B cell (primary cell): ENCODE measurements around the gene NPPC.

Experiments
- EZH2 ChIP-seq: IDR thresholded peaks from 2 replicates; pipeline ENCODE4 v1.6.1; 2012; ENCODE audit warnings: borderline replicate concordance, low read depth, mild to moderate bottlenecking, moderate library complexity, low read length; ENCODE audit not compliant: insufficient read depth, poor library complexity, severe bottlenecking
- TF ChIP-seq, protein P1 (sequence below): fragments of 200-600 bp; IDR thresholded peaks from one replicate; pipeline ENCODE4 v1.8.0; 2022; ENCODE audit warnings: antibody characterized with exemption, mild to moderate bottlenecking

DNA sequence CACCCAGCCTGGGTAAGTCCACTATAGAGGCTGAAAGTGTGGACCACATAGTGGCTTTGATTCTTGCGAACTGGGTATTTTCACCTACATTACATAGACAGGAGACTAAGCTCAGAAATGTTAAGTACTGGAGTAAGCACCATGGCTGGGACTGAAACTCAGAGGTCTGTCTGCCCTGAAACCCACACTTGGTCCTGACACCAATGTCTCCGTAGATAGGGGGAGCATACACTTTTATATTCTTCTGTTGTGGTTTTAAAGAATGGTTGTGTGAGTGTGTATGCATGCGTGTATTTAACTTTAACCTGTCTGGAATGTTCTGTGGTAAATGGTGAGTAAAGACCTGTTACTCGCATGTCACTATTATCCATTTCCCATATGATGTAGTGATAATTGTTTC, 10.3 kb upstream of the NPPC start:
- TF ChIP-seq, protein P1, sequence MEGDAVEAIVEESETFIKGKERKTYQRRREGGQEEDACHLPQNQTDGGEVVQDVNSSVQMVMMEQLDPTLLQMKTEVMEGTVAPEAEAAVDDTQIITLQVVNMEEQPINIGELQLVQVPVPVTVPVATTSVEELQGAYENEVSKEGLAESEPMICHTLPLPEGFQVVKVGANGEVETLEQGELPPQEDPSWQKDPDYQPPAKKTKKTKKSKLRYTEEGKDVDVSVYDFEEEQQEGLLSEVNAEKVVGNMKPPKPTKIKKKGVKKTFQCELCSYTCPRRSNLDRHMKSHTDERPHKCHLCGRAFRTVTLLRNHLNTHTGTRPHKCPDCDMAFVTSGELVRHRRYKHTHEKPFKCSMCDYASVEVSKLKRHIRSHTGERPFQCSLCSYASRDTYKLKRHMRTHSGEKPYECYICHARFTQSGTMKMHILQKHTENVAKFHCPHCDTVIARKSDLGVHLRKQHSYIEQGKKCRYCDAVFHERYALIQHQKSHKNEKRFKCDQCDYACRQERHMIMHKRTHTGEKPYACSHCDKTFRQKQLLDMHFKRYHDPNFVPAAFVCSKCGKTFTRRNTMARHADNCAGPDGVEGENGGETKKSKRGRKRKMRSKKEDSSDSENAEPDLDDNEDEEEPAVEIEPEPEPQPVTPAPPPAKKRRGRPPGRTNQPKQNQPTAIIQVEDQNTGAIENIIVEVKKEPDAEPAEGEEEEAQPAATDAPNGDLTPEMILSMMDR: no peak
- TF ChIP-seq EZH2: no peak
